GM18858 (cell line): ENCODE data around the gene COPZ1.
"Not testable (repeated sequence)": the region's sequence is repeated elsewhere in the genome, so short reads cannot be mapped to it uniquely, and the experiment has no call there.

Experiments
- ATAC-seq: cut with Tn5 transposase; IDR thresholded peaks from one replicate; pipeline ENCODE4 v1.9.1; 2021; ENCODE audit not compliant: unreplicated experiment

COPZ1 gene

DNA sequence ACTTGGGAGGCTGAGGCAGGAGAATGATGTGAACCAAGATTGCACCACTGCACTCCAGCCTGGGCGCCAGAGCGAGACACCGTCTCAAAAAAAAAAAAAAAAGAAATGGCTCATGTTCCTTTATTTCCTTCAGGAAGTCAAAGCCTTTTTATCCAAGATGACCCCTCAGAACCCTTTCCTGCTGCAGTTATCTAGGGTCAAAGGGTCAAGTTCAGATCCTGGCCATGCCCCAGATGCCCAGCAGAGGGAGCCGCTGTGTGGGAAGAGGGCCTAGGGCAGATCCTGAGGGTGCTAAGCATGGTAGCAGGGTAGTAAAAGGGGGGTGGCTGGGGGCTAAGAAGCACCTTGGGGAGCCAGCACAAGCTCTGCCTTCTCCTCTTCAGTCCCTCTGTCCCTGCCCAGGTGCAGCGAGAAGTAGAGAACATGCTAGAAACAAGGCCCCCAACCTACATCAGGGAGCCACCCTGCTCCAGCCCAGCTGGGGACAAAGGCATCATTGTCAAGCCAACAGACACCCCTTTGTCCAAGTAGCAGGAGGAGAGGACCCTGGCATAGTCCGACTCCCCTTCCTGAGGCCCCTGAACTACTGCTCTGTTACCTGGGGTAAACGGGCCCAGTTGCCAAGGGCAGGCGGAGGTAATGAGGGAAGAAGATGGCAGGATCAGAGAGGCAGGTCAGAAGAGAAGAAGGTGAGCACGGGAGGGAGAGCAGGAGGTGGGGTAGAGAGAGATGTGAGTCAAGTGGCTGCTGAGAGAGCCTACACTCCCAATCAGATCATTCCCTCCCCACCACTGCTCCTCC, 30.6 kb upstream of the COPZ1 start:
- no peak for ATAC-seq

DNA sequence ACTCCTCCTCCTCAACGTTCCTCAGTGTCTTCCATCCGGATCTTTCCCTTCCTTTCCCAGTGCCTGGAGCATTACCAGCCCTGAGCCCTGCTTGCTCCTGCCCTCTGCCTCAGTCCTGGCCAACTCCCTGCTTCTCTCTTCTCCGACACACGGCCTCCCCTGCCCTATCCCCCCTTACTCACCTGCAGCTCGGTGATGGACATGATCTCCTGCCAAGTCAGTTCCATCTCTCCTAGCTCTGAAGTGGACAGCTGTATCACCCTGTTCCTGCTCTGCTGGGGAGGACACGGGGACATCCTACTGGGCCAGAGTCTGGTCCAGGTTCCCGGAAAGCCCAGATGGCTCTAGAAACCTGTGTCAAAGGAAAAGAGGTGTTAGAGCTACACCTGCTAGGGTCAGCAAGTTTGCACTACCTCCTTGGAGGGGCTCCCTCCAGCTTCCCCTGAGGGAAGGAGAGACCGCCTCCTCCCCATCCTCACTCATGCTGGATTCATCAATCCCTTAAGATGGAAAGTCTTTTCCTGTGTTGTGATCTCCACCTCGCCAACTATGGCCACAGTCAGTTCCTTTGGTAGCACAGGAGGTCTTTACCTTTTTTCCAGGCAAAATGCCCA, 29.9 kb upstream of the COPZ1 start:
- ATAC-seq: no peak

DNA sequence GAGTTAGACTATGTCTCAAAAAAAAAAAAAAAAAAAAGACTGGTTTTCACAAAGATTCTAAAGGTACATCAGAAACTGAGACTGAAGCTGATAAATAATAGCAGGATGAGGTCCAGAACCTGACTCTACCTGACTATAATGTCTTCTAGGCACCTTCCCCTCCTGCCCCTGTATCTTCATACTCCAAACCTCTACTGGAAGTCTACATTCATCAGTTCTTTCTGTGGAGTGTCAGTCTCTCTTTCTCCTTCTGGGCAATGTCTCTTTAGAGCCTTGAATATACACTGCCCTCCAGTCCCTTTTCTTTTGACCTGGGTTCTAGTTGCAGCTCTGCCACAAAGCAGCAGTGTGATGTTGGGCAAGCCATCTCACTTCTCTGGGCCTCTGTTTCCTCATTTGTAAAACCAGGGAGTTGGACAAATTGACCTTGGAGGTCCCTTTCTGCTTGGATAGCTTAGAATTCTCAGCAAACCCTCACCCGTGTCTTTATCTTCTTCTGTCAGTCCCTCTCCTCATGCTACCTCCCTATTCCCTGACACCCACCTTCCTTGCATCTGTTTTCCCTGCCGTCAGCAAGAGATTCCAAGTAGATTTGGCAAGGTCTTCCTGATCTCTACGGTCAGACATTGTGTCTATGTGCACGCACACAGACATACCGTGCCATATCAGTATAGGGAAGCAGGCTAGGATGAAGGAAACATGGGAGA, 28.4 kb upstream of the COPZ1 start:
- ATAC-seq: no peak

DNA sequence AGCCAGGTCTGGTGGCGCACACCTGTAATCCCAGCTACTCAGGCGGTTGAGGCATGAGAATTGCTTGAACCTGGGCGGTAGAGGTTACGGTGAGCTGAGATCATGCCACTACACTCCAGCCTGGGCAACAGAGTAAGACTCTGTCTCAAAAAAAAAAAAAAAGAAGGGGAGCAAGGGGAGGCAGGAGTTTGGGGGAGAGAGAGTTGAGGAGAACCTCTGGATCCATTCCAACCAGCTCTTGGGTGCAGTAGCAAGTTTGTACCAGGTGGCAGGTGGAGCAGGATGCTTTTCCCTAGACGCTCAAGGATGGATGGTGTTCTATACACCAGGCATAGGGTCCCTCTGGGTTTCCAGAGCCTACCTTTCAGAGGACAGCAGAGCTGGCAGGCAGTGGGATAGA, 26.0 kb upstream of the COPZ1 start:
- ATAC-seq: no peak

DNA sequence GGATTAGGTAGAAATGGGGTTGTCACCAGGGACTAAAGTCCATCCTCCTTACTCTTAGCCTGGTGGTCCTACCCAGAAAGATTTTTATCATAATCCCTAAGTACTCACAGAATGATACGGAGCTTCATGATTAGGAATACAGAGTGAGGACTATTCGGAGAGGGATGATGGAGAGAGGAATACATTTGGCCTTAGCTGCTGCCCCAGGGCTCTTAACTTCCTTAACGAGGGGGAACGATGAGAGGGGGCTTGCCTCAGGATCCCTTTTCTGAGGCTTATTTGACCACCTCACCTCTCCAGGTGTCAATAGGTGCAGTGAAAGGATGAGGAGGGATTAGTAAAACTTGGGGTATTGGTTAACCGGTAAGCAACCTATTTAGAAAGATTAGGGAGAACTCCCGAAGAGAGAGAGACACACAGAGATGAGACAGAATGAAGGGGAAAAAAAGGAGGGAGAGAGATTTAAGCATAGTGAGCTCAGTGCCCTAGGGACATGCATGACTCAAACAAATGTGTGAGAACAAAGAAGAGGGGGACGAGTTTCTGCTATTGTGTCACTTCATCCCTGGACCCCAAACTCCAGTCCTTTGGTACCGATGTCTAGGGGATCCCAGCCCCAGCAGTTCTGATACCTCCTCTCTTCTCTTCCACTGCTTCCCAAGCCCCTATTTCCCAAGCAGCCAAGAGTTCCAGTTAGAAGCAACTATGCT, 25.3 kb upstream of the COPZ1 start:
- ATAC-seq: no peak

DNA sequence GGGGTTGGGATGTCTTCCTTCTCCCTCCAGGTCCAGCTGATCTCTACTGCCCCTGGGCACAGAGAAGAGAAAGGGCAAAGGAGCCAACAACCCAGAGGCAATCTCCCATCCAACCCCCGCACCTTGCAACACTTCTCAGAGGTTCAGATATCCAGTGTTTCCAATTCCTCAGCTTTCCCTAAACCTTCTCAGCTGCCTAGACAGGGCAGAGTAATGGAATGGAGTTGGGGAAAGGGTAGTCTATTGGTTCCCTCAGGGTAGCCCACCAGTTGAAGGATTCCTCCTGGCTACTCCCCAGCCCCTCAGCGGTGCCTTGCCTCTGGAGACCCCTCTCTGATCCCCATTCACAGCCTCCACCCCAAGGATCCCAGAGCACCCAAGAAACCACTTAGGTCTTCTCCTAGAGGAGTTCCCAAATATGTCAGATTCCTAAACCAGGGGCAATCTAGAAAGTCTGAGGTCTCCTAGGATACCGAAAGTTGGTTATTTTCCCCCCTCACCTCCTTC, 24.7 kb upstream of the COPZ1 start:
- no peak for ATAC-seq

DNA sequence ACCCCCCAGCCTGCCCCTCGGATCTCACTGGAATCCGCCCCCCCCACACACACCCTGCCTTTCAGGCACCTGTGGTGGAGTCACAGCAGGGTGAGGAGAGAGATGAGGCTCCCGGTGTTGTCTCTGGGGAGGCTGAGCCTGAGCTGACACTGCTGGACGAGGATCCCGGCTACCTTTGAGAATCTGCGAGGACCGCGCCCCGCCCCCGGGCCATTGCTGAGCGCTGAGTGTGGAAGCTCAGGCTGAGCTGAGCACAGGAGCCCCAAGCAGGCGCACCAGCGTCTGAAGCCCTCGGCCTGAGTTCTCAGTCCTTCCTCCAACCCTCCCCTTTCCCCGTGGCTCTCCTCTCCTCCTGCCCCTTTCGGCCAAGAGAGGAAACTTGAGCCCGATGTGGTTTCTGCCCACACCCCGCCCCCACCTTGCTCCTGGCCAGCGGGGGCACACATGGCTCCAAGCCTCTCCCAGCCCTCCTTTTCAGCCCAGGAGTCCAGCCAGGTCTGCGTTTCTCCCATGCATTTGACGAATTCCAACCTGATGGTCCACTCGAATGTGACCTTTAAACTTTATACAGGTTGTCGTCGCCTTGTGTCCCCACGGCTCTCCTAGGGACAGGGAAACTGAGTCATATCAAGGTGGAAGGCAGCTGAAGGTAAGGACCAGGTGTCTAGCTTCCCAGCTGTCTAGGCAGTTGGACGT, 24.1 kb upstream of the COPZ1 start, which contains the start of gene NFE2:
Gene NFE2, minus strand, starts transcription at position 284 of the 696 bp plus-strand sequence. CDS start 5,767 bp downstream, outside the sequence.
- ATAC-seq: no peak

DNA sequence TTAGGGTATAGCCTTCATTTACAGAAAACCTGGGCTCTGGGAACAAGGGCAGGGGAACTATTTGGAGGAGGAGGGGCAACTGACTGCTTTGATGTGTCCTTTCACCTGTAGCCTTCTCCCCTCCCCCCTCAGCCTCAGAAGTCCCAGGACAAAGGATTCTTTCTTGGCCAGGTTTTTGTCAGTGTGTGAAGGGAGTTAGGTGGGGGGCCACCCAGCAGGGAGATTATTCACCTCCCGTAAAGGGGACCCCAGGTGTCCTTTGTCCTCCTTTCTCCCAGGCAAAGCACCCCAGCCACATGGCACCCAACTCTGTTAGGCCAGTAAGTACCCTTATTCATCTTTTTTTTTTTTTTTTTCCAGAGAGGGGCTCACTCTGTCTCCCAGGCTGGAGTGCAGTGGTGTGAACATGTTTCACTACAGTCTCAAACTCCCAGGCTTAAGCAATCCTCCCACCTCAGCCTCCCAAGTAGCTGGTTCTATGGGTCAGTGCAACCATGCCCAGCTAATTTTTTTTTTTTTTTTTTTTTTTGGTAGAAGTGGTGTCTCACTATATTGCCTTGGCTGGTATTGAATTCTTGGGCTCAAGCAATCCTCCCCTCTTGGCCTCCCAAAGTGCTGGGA, 23.4 kb upstream of the COPZ1 start:
- ATAC-seq: no peak

DNA sequence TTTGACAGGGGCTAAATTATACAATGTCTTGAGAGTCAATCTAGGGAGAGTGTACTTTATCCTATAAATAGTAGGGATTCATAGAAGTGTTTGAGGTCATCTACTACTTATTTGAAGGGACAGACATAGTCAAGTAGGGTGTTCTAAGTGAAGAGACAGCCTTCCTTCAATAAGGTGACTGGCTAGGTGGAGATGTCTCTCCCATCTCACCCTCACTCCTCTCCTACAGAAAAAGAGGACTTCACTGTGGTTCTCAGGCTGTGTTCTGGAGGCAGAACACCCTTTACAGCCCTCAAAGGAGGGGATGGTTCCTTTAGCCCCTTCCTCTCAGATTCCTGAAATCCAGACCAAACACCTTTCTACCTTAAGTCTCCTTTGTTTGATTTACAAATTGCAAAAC, 21.3 kb upstream of the COPZ1 start:
- ATAC-seq: no peak

DNA sequence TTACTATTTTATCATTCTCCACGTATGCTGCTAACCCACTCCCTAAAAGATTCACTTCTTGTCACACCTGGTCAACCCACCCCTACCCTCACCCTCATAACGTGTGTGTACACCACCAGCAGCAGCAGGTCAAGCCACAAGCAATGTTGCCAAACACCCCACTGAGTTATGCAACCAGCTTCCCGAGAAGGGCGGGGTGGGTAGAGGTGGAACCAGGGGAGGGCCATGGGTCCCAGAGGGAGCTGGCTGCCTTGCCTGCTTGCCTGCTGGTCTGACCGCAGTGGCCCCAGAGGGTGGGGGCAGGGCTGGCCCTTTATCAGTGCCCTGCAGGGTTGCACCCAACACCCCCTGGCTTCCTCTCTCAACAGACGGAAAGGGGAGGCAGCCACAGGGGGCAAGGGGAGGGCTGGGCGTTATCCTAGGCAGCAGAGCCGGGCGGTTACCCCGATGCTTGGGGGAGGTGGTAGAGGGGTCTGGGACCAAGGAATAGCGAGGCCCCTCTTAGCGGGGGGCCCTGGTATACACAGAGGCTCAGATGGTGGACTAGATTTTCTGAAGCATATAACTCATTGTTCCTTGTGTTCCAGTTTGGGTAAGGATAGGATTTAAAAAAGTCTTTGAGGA, 20.6 kb upstream of the COPZ1 start:
- ATAC-seq: no peak

DNA sequence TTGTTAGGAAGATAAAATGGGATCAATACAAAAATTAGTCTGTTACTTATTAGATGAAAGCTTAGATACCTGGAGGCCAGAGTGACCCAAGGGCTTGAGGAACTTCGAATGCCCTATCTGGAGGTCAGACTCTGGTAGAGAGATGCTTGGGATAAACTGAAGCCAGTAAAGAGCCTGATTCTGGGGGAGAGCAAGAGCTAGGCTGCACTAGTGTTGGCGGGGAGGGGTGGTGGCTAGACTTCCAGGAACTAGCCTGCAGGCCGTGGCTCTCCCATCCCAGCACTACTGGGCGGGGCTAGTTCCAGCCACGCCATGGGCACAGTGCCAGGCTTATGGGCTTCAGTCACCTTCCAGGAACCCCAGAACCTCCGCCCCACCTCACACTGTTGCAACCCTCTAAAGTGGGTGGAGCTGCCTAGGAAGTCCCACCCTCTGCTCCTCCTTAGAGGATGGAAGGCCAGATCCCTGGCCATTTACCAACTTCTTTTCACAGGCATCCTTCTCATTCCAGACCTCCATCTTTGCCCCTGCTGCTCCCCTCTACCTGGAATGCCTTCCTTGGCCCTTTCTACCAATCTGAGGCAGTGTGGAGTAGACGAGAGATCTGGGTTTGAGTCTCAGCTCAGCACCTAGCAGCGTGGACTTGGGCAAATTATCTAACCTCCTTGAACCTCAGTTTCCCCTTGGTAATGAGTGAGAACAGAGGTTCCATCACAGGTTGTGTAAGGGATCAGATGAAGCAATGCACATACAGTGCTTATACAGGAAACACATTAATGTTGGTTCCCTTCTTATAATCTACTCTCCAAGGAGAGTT, 17.8 kb upstream of the COPZ1 start:
- no peak for ATAC-seq

DNA sequence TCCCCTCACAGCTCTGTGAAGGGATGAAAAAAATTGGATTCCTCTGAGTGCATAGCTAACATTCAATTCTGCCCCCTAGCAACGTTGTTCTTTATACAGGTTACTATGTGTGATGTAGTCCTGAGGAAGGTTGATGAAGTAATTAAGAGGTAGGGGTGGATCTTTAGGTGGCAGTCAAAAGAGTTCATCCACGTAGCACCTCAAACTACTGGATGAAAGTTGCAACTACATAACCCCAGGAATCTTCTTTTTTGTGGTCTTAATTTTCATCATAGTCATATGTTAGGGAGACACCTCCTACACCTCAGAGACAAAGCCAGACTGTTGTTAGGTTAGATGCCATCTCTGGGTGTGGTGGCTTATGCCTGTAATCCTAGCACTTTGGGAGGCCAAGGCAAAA, 13.9 kb upstream of the COPZ1 start:
- no peak for ATAC-seq

DNA sequence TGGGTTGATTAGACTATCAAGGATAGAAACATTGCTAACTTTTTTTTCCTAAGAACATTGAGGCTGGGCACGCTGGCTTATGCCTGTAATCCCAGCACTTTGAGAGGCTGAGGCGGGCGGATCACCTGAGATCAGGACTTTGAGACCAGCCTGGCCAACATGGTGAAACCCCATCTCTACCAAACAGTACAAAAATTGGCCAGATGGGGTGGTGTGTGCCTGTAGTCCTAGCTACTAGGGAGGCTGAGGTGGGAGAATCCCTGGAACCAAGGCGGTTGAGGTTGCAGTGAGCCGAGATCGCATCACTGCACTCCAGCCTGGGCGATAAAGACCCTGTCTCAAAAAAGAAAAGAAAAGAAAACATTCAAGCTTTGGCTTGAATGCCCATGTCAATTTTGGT, 12.6 kb upstream of the COPZ1 start:
- not testable (repeated sequence) for ATAC-seq

DNA sequence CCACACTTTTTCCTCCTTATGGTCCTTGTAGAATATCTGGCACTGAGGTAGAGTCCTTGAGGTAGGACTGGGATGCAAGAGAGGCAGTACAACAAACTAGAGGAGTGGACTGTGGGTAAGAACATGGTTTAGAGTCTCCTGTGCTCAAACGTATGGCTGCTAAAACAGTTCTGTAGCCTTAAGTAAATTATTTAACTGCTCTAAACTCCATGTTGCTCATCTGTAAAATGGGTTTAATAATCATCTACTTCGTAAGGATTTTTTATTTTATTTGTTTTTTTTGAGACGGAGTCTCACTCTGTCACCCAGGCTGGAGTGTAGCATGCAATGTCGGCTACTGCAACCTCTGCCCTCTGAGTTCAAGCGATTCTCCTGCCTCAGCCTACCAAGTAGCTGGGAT, 3.6 kb upstream of the COPZ1 start:
- ATAC-seq: no peak

DNA sequence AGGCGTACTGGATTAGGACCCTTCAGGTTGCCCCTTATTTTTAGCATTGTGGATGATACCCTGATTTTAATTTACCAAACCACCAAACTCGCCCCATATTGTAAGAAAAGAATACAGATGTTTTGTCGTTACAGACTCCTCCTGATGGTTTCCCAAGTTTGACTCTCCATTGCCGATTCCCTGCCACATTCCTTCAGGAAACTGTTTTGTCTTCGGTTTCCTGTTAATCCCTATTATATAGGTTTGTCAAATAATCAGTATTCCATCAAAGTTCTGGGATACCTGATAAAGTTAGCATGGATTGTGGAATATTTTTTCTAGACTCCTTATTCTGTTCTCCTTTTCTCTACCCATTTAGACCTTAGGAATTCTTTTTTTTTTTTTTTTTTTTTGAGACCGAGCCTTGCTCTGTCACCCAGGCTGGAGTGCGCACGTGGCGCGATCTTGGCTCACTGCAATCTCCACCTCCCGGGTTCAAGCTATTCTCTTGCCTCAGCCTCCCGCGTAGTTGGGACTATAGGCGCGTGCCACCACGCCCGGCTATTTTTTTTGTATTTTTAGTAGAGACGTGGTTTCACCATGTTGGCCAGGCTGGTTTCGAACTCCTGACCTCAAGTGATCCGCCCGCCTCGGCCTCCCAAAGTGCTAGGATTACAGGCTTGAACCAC, 645 bp downstream of the COPZ1 start:
- ATAC-seq: not testable (repeated sequence)

DNA sequence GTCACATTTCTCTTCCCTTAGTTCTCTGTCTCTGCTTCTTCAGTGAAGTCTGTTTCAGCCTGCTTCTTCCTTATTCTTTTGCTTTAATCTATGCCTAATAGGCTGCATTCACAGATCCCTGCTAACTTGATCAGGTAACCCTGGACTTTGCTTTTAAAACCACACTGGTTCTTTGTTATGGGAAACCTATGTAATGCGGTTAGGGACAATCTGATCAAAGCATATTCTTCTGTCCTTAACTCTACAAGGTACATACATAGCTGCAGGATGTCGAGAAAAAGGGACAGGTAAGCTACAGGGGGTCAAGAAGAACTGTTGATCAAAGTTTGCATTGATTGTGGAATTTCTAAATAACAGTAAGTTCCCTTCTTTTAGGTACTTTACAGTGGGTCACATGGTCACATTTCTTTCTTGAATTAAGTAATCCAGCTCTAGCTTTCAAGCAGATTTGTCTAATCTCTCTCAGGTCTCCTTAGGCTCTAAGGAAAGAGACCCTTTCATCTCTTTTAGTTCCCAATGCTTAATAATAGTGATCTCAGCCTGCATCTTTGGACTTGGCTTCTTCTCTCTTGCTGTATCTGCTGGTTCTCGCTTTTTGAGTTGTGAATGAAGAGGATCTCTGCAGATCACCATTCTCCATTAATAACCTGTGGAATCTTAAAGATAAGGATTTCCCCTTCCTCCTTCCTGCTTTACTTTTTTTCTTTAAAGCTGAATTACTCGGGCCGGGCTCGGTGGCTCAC, 3.8 kb downstream of the COPZ1 start:
- no peak for ATAC-seq

DNA sequence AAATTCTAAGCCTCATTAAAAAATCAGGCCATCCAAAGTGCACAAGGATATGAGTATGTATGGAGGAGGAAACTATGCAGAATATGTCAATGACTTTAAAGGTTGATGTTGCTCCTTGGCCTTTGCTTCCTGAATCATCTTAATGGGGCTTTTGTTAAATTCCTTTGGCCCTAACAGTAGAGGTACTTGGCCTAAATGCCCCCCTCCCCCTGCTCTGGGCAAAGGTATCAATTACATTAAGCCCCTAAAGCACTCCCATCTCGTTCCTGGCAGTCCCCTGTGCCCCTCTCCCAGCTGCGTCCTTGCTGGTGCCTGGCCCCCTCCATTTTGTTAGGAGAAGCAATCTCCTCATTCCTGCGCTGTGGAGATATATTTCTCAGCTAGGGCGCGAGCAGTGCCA, 4.8 kb downstream of the COPZ1 start:
- no peak for ATAC-seq

DNA sequence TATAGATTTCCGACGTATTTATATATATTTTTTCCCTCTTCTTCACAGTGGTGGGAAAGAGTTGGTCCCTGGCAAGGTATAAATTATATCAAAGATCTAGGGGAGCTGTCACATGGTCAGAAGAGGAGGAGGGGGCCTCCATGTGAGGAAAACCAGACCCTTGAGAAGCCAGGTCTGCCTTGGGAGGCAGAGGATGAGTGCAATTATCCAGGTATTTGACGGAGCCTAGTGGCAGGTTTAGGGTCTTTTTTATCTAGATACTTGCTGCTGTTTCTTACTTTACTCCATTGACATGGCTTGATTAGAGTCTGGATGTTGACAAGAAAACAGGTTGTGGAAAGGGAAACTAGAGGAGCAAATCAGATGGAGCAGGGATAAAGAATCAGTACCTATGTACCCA, 5.5 kb downstream of the COPZ1 start:
- ATAC-seq: no peak
